DMS153 treated with DMSO at 0.1 percent for 48 hours (cell line): ENCODE data around the gene SEMA3C.

Experiments used
- DNase-seq: peaks from one replicate; lab custom pipeline; 2025; ENCODE audit not compliant: unreplicated experiment; lab: John Stamatoyannopoulos, UW

SEMA3C gene

GRCh38 chr7:80785276-80785675 lies 133.6 kb downstream of the SEMA3C start:
- DNase-seq, result no peak

GRCh38 chr7:80783678-80784327 lies 135.0 kb downstream of the SEMA3C start:
- no peak for DNase-seq

- DNase-seq, result no peak
Observed at GRCh38 chr7:80783186-80783677, 135.6 kb downstream of the SEMA3C start.

- DNase-seq, result no peak
Observed at GRCh38 chr7:80781561-80781979, 137.3 kb downstream of the SEMA3C start.

- no peak for DNase-seq
Observed at GRCh38 chr7:80781146-80781545, 137.7 kb downstream of the SEMA3C start.

GRCh38 chr7:80779456-80779855 lies 139.4 kb downstream of the SEMA3C start:
- no peak for DNase-seq

GRCh38 chr7:80775897-80776296 lies 143.0 kb downstream of the SEMA3C start:
- no peak for DNase-seq

- DNase-seq, result no peak
Observed at GRCh38 chr7:80775482-80775881, 143.4 kb downstream of the SEMA3C start.

GRCh38 chr7:80774843-80775242 lies 144.0 kb downstream of the SEMA3C start:
- no peak for DNase-seq

GRCh38 chr7:80773787-80774508 lies 144.9 kb downstream of the SEMA3C start:
- DNase-seq, result no peak

GRCh38 chr7:80772347-80772993 lies 146.4 kb downstream of the SEMA3C start:
- DNase-seq, result no peak

GRCh38 chr7:80771523-80771922 lies 147.3 kb downstream of the SEMA3C start:
- no peak for DNase-seq

- DNase-seq, result no peak
Observed at GRCh38 chr7:80770675-80771081, 148.2 kb downstream of the SEMA3C start.

GRCh38 chr7:80770061-80770460 lies 148.8 kb downstream of the SEMA3C start:
- DNase-seq, result no peak

GRCh38 chr7:80768756-80769155 lies 150.1 kb downstream of the SEMA3C start:
- DNase-seq, result no peak

GRCh38 chr7:80767654-80768053 lies 151.2 kb downstream of the SEMA3C start:
- no peak for DNase-seq

GRCh38 chr7:80766724-80767123 lies 152.1 kb downstream of the SEMA3C start:
- DNase-seq, result no peak

GRCh38 chr7:80764132-80764531 lies 154.7 kb downstream of the SEMA3C start:
- DNase-seq, result no peak

- DNase-seq, result no peak
Observed at GRCh38 chr7:80763704-80764103, 155.1 kb downstream of the SEMA3C start.

- DNase-seq, result no peak
Observed at GRCh38 chr7:80763289-80763688, 155.6 kb downstream of the SEMA3C start.

- DNase-seq, result peak; percentile 88
Observed at GRCh38 chr7:80760292-80760691, 158.6 kb downstream of the SEMA3C start.
